Parathyroid adenoma (tissue), 2 donors: ENCODE results near the gene LARGE1.

Source experiments
- H2AFZ ChIP-seq: fragments of 300-600 bp; sonication (generic); one replicate; pipeline ENCODE4 v1.7.0; 2017; ENCODE audit warnings: antibody characterized with exemption, mild to moderate bottlenecking
- H3K27ac ChIP-seq: fragments of 300-600 bp; sonication (generic); one replicate; pipeline ENCODE4 v1.7.0; 2017
- H3K27me3 ChIP-seq: fragments of 300-600 bp; sonication (generic); one replicate; pipeline ENCODE4 v1.7.0; 2017; ENCODE audit warnings: low read length; ENCODE audit not compliant: control insufficient read depth, insufficient read depth
- H3K36me3 ChIP-seq: fragments of 300-600 bp; sonication (generic); one replicate; pipeline ENCODE4 v1.7.0; 2017; ENCODE audit warnings: low read length; ENCODE audit not compliant: control insufficient read depth, insufficient read depth
- H3K4me1 ChIP-seq: fragments of 300-600 bp; sonication (generic); one replicate; pipeline ENCODE4 v1.7.0; 2017; ENCODE audit warnings: control low read depth
- H3K4me2 ChIP-seq: fragments of 300-600 bp; sonication (generic); one replicate; pipeline ENCODE4 v1.7.0; 2017; ENCODE audit warnings: low read length
- H3K4me3 ChIP-seq: fragments of 300-600 bp; sonication (generic); one replicate; pipeline ENCODE4 v1.7.0; 2017; ENCODE audit warnings: low read depth, low read length
- H3K79me2 ChIP-seq: fragments of 300-600 bp; sonication (generic); one replicate; pipeline ENCODE4 v1.7.0; 2017; ENCODE audit warnings: control low read depth
- H3K9ac ChIP-seq: fragments of 300-600 bp; sonication (generic); one replicate; pipeline ENCODE4 v1.7.0; 2017; ENCODE audit warnings: mild to moderate bottlenecking
- H3K9me3 ChIP-seq: fragments of 300-600 bp; sonication (generic); one replicate; pipeline ENCODE4 v1.7.0; 2017; ENCODE audit warnings: low read length; ENCODE audit not compliant: control insufficient read depth
- TF ChIP-seq, protein P1 (sequence below): fragments of 300-600 bp; sonication (generic); IDR thresholded peaks from one replicate; pipeline ENCODE4 v1.7.0; 2017; ENCODE audit warnings: antibody characterized with exemption, mild to moderate bottlenecking
- donor health status: primary hyperparathyroidism.

LARGE1 gene

GRCh38 chr22:33871935-33872334 lies 48.3 kb downstream of the LARGE1 start:
- H3K79me2 ChIP-seq, result no peaks in the 10 kb centered on the region
- no peak overlapping the region for H3K4me2 ChIP-seq
- H3K9me3 ChIP-seq, result no peaks in the 10 kb centered on the region
- TF ChIP-seq, protein P1, sequence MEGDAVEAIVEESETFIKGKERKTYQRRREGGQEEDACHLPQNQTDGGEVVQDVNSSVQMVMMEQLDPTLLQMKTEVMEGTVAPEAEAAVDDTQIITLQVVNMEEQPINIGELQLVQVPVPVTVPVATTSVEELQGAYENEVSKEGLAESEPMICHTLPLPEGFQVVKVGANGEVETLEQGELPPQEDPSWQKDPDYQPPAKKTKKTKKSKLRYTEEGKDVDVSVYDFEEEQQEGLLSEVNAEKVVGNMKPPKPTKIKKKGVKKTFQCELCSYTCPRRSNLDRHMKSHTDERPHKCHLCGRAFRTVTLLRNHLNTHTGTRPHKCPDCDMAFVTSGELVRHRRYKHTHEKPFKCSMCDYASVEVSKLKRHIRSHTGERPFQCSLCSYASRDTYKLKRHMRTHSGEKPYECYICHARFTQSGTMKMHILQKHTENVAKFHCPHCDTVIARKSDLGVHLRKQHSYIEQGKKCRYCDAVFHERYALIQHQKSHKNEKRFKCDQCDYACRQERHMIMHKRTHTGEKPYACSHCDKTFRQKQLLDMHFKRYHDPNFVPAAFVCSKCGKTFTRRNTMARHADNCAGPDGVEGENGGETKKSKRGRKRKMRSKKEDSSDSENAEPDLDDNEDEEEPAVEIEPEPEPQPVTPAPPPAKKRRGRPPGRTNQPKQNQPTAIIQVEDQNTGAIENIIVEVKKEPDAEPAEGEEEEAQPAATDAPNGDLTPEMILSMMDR, result no peak
- H3K4me1 ChIP-seq, result no peaks in the 10 kb centered on the region
- no peak overlapping the region for H3K27ac ChIP-seq
- H3K36me3 ChIP-seq, result no peaks in the 10 kb centered on the region
- no peak overlapping the region for H3K4me3 ChIP-seq
- H2AFZ ChIP-seq, result no peak overlapping the region
- no peak overlapping the region for H3K9ac ChIP-seq
- H3K27me3 ChIP-seq, result no peaks in the 10 kb centered on the region

GRCh38 chr22:33869946-33870345 lies 50.3 kb downstream of the LARGE1 start:
- no peak overlapping the region for H3K27ac ChIP-seq
- TF ChIP-seq, protein P1, result no peak

GRCh38 chr22:33867971-33868370 lies 52.3 kb downstream of the LARGE1 start:
- Histone ChIP-seq H3K27ac (no peak overlapping the region), H3K9me3 (no peaks in the 10 kb centered on the region), H2AFZ (no peak overlapping the region), H3K4me2 (no peak overlapping the region), H3K36me3 (no peaks in the 10 kb centered on the region), H3K4me1 (no peaks in the 10 kb centered on the region), H3K79me2 (no peaks in the 10 kb centered on the region), H3K27me3 (no peaks in the 10 kb centered on the region), H3K9ac (no peak overlapping the region), H3K4me3 (no peak overlapping the region)
- TF ChIP-seq, protein P1, result no peak

More at GRCh38 chr22:33869946-33870345, 50.3 kb downstream of the LARGE1 start:
- no peaks in the 10 kb centered on the region for H3K9me3 ChIP-seq
- no peak overlapping the region for H2AFZ ChIP-seq
- H3K4me1 ChIP-seq, result no peaks in the 10 kb centered on the region
- no peak overlapping the region for H3K4me3 ChIP-seq
- no peaks in the 10 kb centered on the region for H3K27me3 ChIP-seq
- no peak overlapping the region for H3K9ac ChIP-seq
- no peaks in the 10 kb centered on the region for H3K36me3 ChIP-seq
- no peaks in the 10 kb centered on the region for H3K79me2 ChIP-seq
- no peak overlapping the region for H3K4me2 ChIP-seq

DNA sequence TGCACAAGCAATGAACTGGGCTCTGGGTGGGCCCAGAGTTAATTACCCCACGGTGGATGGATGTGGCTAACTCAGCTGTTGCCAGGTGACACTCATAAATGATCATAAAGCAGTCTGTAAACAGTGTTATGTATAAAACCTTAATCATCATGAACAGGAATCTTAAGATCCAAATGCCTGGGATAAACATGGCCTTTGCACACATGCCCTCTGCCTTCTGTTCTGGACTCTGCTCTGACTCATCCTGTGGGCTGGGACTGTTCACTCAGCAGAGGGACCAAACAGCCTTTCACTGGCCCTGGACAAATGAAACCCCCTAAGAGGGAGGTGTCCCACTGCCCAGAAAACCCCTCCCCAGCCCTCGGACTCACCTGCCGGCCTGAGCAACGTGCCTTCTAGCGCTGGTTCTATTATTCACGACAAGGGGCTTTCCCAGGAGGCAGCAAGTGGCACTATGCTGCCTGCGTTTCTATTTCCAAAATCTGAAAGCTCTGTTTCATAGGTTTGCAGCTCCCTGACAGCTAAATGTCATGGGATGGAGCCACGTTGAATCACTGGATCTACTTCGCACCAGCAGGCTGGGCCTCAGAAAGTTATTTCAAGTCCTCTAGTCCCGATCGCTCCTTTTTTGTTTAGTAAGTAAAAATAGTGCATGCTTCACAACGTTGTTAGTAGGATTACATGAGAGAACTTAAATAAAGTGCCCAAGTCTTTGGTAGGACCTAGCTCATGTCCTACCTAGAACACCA lies 53.0 kb downstream of the LARGE1 start:
- Histone ChIP-seq H3K9me3 (no peaks in the 10 kb centered on the region), H3K79me2 (no peaks in the 10 kb centered on the region), H3K4me2 (no peak overlapping the region), H3K4me1 (no peaks in the 10 kb centered on the region), H3K36me3 (no peaks in the 10 kb centered on the region), H3K27me3 (no peaks in the 10 kb centered on the region), H2AFZ (no peak overlapping the region), H3K4me3 (no peak overlapping the region), H3K9ac (no peak overlapping the region), H3K27ac (no peak overlapping the region)
- TF ChIP-seq, protein P1, result no peak

DNA sequence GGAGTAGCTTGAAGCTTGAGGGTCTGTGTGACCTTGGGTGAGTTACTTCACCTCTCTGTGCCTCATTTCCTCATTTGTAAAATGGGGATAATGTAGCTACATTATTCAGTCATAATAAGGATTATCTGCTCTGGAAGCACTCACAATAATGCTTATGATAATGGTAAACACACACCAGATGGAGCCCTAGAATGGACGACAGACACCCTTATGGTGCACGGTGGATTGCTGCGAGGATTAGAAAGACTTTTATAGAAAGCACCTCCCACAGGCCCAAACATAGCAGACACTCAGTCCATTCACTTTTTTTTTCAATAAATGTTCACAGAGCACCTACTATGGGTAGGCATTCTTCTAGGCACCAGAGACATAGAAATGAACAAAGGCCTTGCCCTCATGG lies 53.8 kb downstream of the LARGE1 start:
- Histone ChIP-seq H2AFZ (no peak overlapping the region), H3K36me3 (no peaks in the 10 kb centered on the region), H3K4me1 (no peaks in the 10 kb centered on the region), H3K9ac (no peak overlapping the region), H3K4me2 (no peak overlapping the region), H3K79me2 (no peaks in the 10 kb centered on the region), H3K27ac (no peak overlapping the region), H3K4me3 (no peak overlapping the region), H3K9me3 (no peaks in the 10 kb centered on the region), H3K27me3 (no peaks in the 10 kb centered on the region)
- TF ChIP-seq, protein P1, result no peak
